ENCODE results near the gene NOP9.

NOP9 gene

GRCh38 chr14:24299255-24300191 lies at the start of gene NOP9, which contains the start of gene DHRS1:
Gene NOP9, plus strand, starts transcription at chr14:24299850. Its CDS starts 105 bp downstream, at chr14:24299955.
Gene DHRS1, minus strand, starts transcription at chr14:24299780. Its CDS starts 674 bp downstream, at chr14:24299106.
- peak; percentile 93 for DNase-seq

GRCh38 chr14:24250354-24250753 lies 49.3 kb upstream of the NOP9 start:
- no peak for DNase-seq

- no peak for DNase-seq
Measured at GRCh38 chr14:24251880-24252288, 47.8 kb upstream of the NOP9 start.

- DNase-seq, result no peak
Measured at GRCh38 chr14:24252289-24253124, 47.1 kb upstream of the NOP9 start.

GRCh38 chr14:24253936-24254335 lies 45.7 kb upstream of the NOP9 start:
- DNase-seq, result no peak

- no peak for DNase-seq
Measured at GRCh38 chr14:24254630-24255392, 44.8 kb upstream of the NOP9 start.

- no peak for DNase-seq
Measured at GRCh38 chr14:24255438-24255837, 44.2 kb upstream of the NOP9 start.

- DNase-seq, result no peak
Measured at GRCh38 chr14:24255931-24256711, 43.5 kb upstream of the NOP9 start.

GRCh38 chr14:24256960-24257359 lies 42.7 kb upstream of the NOP9 start:
- no peak for DNase-seq

- no peak for DNase-seq
Measured at GRCh38 chr14:24258119-24258518, 41.5 kb upstream of the NOP9 start.

- no peak for DNase-seq
Measured at GRCh38 chr14:24258548-24259265, 40.9 kb upstream of the NOP9 start.

GRCh38 chr14:24259282-24260025 lies 40.2 kb upstream of the NOP9 start:
- DNase-seq, result no peak

- no peak for DNase-seq
Measured at GRCh38 chr14:24260026-24260779, 39.4 kb upstream of the NOP9 start.

GRCh38 chr14:24260780-24261157 lies 38.9 kb upstream of the NOP9 start:
- DNase-seq, result no peak

- DNase-seq, result no peak
Measured at GRCh38 chr14:24261256-24261968, 38.2 kb upstream of the NOP9 start.

- no peak for DNase-seq
Measured at GRCh38 chr14:24261969-24262327, 37.7 kb upstream of the NOP9 start.

GRCh38 chr14:24262821-24263733 lies 36.6 kb upstream of the NOP9 start, which contains the start of gene TGM1:
Gene TGM1, minus strand, starts transcription at chr14:24263177. Its CDS starts 825 bp downstream, at chr14:24262352.
- DNase-seq, result no peak

- DNase-seq, result no peak
Measured at GRCh38 chr14:24263848-24264247, 35.8 kb upstream of the NOP9 start.
